WERI-Rb-1 (cell line): ENCODE measurements around the gene CCNC.

ENCODE experiments used
- DNase-seq: peaks from one replicate; pipeline ENCODE4 v3.0.0-alpha.2; 2020
- H3K27ac ChIP-seq: fragments of 250-450 bp; sonication (Bioruptor Pico); 2 replicates; pipeline ENCODE4 v1.5.1; 2020; ENCODE audit warnings: mild to moderate bottlenecking, moderate library complexity
- H3K27me3 ChIP-seq: fragments of 250-450 bp; sonication (Bioruptor Pico); 2 replicates; pipeline ENCODE4 v1.5.1; 2021; ENCODE audit warnings: mild to moderate bottlenecking, low read depth, moderate library complexity; ENCODE audit not compliant: insufficient read depth, severe bottlenecking
- H3K36me3 ChIP-seq: fragments of 250-450 bp; sonication (Bioruptor Pico); 2 replicates; pipeline ENCODE4 v1.5.1; 2020; ENCODE audit warnings: mild to moderate bottlenecking, moderate library complexity
- H3K4me3 ChIP-seq: 2 replicates; pipeline ENCODE4 v1.5.1; 2011; ENCODE audit warnings: low read depth, mild to moderate bottlenecking, control low read depth, low read length
- H3K9me3 ChIP-seq: fragments of 250-450 bp; sonication (Bioruptor Pico); 2 replicates; pipeline ENCODE4 v1.5.1; 2021; ENCODE audit warnings: mild to moderate bottlenecking, moderate library complexity; ENCODE audit not compliant: severe bottlenecking
- TF ChIP-seq, protein P1 (sequence below): IDR thresholded peaks from 2 replicates; pipeline ENCODE4 v1.5.1; 2011; ENCODE audit warnings: low read depth, mild to moderate bottlenecking, control low read depth, inconsistent platforms, low read length

The CCNC gene, protein sequence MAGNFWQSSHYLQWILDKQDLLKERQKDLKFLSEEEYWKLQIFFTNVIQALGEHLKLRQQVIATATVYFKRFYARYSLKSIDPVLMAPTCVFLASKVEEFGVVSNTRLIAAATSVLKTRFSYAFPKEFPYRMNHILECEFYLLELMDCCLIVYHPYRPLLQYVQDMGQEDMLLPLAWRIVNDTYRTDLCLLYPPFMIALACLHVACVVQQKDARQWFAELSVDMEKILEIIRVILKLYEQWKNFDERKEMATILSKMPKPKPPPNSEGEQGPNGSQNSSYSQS

DNA sequence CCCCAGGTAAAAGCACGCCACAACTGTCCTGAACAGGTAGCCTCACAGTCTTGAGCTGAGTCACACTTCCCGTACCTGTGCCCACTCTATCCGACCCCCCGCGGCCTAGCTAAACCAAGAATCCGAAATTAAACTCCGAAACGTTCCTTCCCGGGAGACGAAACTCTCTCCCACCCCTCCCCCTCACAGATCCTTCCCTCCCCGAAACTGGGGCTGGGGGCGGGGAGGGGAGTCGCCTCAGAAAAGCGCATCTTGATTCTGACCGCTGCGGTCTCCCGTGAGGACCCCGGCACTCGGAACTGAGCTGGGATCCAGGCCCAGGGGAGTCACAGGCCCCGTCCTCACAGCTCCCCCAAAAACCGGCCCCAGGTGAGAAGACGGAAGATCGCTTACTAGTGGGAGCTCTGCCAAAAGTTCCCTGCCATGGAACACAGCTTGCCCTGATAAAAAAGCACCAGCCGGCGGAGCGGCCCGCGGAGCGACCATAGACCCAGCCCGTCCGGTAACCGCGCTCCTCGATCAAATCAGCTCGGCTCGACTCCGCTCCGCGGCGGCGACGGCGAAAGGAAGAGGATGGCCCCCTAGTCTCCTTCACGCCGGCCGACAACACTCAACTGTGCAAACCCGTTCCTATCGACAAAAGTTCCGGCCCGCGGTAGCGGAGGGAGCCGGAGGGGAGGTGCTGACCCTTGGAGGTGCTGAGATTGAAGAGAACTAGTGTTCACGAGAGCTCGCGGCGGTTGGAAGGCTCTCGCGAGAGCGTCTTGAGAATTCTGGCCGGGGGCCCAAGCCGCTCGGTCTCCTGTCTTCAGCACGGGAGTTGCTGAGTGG is at the start of gene CCNC:
Gene CCNC (minus strand): TSS at position 558 of the 831 bp plus-strand sequence. CDS start 133 bp downstream, at position 425.
- TF ChIP-seq, protein P1, sequence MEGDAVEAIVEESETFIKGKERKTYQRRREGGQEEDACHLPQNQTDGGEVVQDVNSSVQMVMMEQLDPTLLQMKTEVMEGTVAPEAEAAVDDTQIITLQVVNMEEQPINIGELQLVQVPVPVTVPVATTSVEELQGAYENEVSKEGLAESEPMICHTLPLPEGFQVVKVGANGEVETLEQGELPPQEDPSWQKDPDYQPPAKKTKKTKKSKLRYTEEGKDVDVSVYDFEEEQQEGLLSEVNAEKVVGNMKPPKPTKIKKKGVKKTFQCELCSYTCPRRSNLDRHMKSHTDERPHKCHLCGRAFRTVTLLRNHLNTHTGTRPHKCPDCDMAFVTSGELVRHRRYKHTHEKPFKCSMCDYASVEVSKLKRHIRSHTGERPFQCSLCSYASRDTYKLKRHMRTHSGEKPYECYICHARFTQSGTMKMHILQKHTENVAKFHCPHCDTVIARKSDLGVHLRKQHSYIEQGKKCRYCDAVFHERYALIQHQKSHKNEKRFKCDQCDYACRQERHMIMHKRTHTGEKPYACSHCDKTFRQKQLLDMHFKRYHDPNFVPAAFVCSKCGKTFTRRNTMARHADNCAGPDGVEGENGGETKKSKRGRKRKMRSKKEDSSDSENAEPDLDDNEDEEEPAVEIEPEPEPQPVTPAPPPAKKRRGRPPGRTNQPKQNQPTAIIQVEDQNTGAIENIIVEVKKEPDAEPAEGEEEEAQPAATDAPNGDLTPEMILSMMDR, result no peak
- H3K9me3 ChIP-seq, result no peaks in the 10 kb centered on the region
- DNase-seq, result peak; percentile 95
- peaks cover 4% of the 10 kb centered on the region for H3K36me3 ChIP-seq
- peak within 1 kb of the TSS; percentile 88 for H3K27ac ChIP-seq
- peak within 1 kb of the TSS; percentile 74 for H3K4me3 ChIP-seq
- H3K27me3 ChIP-seq, result no peaks in the 10 kb centered on the region

DNA sequence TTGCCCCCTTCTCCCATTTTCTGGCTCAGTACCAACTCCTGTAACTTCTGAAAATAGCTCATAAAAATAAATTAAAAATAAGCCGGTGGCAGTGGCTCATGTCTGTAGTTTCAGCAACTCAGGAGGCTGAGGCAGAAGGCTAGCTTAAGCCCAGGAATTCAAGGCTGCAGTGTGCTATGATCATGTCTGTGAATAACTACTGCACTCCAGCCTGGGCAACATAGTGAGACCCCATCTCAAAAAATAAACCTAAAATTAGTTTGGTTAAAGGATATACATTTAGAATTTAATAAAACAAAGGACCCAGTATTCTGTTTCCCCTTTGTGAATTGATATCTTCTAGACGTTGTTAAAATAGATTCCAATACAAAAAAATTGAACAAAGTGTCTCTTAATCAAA is 48.7 kb upstream of the CCNC start:
- TF ChIP-seq, protein P1, result no peak
- Histone ChIP-seq H3K27me3 (no peaks in the 10 kb centered on the region), H3K36me3 (no peaks in the 10 kb centered on the region), H3K4me3 (no peak overlapping the region), H3K9me3 (no peaks in the 10 kb centered on the region), H3K27ac (no peak overlapping the region)
- no peak for DNase-seq

DNA sequence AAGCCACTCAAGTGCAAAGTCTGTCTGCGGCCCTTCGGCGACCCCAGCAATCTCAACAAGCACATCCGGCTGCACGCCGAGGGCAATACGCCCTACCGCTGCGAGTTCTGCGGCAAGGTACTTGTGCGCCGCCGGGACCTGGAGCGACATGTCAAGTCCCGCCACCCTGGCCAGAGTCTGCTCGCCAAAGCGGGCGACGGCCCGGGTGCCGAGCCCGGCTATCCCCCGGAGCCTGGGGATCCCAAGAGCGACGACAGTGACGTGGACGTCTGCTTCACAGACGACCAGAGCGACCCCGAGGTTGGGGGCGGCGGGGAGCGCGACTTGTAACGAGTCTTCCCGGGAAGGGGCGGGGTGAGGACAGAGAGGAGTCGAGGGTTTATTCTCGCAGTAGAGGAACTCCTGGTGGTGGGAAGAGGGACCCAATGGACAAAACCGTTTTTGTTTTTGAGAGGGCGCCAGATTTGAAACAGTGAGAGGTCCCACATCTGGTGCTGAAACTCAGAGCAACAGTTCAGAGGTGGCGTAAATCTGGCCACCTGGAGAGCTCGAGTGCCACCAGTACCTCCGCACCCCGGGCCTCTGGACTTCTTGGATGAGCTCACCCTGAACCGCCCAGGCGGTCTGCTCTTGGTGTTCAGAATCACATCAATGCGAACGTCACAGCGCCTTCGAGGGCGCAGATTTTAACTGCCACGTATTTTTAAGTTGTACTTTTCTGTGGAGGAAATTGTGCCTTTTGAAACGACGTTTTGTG is 46.1 kb upstream of the CCNC start:
- Histone ChIP-seq H3K36me3 (no peaks in the 10 kb centered on the region), H3K4me3 (peak overlapping the region; percentile 57), H3K9me3 (no peaks in the 10 kb centered on the region), H3K27ac (peak overlapping the region; percentile 52), H3K27me3 (no peaks in the 10 kb centered on the region)
- peak; percentile 77 for DNase-seq
- TF ChIP-seq, protein P1, result peak; percentile 17; the same call in 1 of the 2 replicates

DNA sequence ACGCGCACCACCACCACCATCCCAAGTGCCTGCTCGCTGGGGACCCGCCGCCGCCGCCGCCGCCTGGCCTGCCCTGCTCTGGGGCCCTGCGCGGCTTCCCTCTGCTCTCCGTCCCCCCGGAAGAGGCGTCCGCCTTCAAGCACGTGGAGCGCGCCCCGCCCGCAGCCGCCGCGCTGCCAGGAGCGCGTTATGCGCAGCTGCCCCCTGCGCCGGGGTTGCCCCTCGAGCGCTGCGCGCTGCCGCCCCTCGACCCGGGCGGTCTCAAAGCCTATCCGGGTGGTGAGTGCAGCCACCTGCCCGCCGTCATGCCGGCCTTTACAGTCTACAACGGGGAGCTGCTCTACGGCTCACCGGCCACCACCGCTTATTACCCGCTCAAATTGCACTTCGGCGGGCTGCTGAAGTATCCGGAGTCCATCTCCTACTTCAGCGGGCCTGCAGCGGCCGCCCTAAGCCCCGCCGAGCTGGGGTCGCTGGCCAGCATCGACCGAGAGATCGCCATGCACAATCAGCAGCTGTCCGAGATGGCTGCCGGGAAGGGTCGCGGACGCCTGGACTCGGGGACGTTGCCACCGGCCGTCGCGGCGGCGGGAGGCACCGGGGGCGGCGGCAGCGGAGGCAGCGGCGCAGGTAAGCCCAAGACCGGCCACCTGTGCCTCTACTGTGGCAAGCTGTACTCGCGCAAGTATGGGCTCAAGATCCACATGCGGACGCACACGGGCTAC is 45.4 kb upstream of the CCNC start:
- peaks cover under 1% of the 10 kb centered on the region for H3K27me3 ChIP-seq
- H3K9me3 ChIP-seq, result no peaks in the 10 kb centered on the region
- peak overlapping the region; percentile 57 for H3K4me3 ChIP-seq
- peak overlapping the region; percentile 52 for H3K27ac ChIP-seq
- peak; percentile 58 for DNase-seq
- TF ChIP-seq, protein P1, result no peak
- H3K36me3 ChIP-seq, result no peaks in the 10 kb centered on the region

DNA sequence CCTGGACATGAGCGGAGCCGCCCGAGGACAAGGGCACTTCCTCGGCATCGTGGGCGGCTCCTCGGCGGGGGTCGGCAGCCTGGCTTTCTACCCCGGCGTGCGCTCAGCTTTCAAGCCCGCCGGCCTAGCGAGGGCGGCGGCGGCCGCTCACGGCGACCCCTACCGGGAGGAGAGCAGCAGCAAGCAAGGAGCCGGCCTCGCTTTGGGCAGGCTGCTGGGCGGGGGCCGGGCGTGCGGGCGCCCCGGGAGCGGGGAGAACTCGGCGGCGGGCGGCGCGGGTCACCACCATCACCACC is 44.9 kb upstream of the CCNC start:
- TF ChIP-seq, protein P1, result peak; percentile 69
- DNase-seq, result peak; percentile 75

More for the DNA sequence above, 44.9 kb upstream of the CCNC start:
- peaks cover 3% of the 10 kb centered on the region for H3K27me3 ChIP-seq
- H3K36me3 ChIP-seq, result no peaks in the 10 kb centered on the region
- peak overlapping the region; percentile 52 for H3K27ac ChIP-seq
- H3K9me3 ChIP-seq, result no peaks in the 10 kb centered on the region
- peak overlapping the region; percentile 57 for H3K4me3 ChIP-seq
